HG03045 (cell line): ENCODE measurements around the gene NT5DC4.
"Not testable (repeated sequence)": the region's sequence is repeated elsewhere in the genome, so short reads cannot be mapped to it uniquely, and the experiment has no call there.

Experiments
- ATAC-seq: cut with Tn5 transposase; IDR thresholded peaks from one replicate; pipeline ENCODE4 v1.9.1; 2021; ENCODE audit warnings: mild to moderate bottlenecking, moderate library complexity; ENCODE audit not compliant: unreplicated experiment

NT5DC4 gene

GRCh38 chr2:112699984-112700667 is 20.7 kb upstream of the NT5DC4 start:
- no peak for ATAC-seq

- ATAC-seq = no peak
Measured at GRCh38 chr2:112701052-112701451, 19.8 kb upstream of the NT5DC4 start.

DNA sequence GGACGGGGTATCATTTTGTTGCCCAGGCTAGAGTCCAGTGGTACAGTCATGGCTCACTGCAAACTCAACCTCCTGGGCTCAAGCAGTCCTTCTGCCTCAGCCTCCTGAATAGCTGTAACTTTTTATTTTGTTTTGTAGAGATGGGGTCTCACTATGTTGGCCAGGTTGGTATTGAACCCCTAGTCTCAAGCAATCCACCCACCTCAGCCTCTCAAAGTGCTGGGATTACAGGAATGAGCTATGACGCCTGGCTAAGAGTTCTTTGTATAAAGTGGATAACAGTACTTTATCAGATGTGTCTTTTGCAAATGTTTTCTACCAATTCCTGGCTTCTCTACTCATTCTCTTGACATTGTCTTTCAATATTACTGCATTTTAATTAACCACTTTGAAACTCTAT is 17.1 kb upstream of the NT5DC4 start:
- ATAC-seq = no peak

DNA sequence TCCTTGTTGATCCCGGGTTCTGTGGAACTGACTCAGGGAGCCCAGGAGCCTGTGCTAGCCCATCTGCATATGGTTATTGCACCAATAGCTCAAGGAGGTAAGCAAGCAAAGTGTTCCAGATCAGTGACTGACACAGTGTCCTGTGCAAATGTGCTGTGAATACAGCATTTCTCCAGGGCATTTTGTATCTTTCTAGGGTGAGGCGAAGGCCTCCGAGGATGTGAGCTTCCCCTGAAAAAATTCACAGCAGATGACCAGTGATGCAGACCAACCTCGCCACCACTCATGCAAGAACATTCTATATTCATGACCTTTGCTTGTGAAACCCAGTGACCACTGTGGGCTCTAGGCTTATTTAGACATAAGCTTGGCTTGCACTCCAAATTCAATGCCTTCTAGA is 15.2 kb upstream of the NT5DC4 start:
- no peak for ATAC-seq

GRCh38 chr2:112706170-112706664 is 14.6 kb upstream of the NT5DC4 start:
- no peak for ATAC-seq

DNA sequence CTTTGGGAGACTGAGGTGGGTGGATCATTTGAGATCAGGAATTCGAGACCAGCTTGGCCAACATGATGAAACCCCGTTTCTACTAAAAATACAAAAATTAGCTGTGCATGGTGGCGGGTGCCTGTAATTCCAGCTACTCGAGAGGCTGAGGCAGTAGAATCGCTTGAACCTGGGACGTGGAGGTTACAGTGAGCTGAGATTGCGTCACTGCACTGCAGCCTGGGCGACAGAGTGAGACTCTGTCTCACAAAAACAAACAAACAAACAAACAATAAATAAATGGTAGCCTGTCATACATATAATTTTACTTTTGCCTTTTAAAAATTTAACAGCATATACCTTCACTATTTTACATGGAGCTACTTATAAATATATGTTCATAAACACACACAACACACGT is 13.9 kb upstream of the NT5DC4 start:
- ATAC-seq = not testable (repeated sequence)

DNA sequence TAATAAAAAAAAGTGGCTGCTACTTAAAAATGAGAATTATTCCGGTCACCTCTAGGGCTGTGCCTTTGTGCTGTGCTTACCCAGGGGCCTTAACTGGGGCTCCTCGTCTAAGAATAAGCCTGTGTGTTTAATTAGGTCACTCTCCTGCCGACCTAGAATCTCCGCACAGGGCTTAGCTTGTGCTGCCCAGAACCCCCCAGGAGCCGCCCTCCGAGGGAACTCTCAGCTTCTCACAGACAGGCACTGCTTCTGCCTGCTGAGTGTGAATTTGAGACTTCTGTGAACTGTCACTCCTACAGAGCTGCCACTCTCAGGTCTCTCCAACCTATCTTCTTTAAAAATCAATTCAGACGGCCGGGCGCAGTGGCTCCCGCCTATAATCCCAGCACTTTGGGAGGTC is 11.9 kb upstream of the NT5DC4 start:
- ATAC-seq = no peak

DNA sequence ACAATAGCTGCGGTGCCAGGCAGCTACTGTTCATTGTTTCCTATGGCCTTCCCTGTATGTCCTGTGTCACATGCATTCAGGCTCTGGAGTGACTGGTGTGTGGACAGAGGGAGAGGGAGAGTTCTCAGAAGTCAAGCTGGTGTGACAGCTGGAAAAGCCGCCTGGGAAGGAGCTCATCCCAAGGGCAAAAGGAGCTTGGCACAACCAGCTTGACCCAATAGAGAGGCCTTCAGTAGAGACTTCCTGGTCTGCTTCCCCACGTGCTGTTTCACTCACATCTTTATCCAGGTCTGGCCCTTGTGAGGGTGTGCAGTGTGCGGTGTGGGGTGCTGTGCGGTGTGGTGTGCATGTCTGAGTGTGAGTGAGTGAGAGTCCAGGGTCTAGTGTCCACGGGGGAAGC is 11.1 kb upstream of the NT5DC4 start:
- no peak for ATAC-seq

DNA sequence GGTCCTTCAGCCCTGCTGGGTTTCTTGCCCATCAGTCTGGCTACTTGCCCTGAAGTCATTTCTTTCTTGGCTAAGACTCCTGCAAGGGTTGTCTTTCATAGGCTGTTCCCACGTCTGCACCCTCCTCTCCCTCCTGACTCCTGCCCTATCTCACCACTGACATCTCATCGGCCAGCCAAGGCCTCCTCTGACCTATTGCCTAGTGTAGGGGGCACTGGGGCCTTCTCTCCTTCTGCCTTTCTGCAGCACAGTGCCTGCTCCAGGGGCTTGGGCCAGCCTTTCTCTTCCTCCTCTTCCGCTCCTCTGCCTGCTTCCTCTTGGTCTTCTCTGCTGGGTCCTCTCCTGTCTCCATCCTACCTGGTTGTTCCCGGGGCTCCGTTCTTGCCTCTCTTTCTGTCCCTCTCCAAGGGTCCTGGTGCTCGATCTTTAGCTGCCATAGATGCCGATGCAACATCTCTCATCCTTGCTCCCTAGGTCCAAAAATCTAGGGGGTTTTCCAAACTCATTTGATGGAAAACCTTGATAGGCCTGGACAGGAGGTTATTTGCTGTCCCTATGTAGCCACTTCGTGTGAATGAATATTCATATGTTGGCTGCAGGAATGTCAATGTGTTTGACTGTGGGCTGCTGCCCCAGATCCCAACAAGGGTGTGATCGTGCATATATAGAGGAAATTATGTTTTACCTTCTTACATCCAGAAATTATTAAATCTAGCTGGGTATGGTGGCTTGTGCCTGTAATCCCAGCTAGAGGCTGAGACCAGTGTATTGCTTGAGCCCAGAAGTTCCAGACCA is 9.7 kb upstream of the NT5DC4 start:
- no peak for ATAC-seq

- no peak for ATAC-seq
Measured at GRCh38 chr2:112712465-112712864, 8.4 kb upstream of the NT5DC4 start.

GRCh38 chr2:112712903-112713584 is 7.8 kb upstream of the NT5DC4 start:
- no peak for ATAC-seq

DNA sequence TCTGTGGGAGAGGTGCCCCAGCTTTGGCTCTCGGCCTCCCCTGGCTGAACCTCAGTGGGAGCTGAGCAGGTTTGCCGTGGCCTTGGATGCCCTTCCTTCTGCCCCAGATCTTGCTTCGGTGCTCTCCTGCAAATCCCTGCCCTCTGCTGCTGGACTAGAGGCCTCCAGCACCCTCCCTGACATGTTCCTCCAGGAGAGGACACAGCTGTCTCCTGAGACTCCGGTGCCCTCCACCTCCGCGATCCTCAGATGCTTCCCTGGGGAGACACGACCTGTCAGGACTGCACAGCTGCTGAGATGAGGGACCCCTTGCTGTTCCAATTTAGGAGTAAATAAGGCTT is 7.3 kb upstream of the NT5DC4 start:
- ATAC-seq = no peak

- no peak for ATAC-seq
Measured at GRCh38 chr2:112713926-112714325, 6.9 kb upstream of the NT5DC4 start.

- no peak for ATAC-seq
Measured at GRCh38 chr2:112714331-112714730, 6.5 kb upstream of the NT5DC4 start.

DNA sequence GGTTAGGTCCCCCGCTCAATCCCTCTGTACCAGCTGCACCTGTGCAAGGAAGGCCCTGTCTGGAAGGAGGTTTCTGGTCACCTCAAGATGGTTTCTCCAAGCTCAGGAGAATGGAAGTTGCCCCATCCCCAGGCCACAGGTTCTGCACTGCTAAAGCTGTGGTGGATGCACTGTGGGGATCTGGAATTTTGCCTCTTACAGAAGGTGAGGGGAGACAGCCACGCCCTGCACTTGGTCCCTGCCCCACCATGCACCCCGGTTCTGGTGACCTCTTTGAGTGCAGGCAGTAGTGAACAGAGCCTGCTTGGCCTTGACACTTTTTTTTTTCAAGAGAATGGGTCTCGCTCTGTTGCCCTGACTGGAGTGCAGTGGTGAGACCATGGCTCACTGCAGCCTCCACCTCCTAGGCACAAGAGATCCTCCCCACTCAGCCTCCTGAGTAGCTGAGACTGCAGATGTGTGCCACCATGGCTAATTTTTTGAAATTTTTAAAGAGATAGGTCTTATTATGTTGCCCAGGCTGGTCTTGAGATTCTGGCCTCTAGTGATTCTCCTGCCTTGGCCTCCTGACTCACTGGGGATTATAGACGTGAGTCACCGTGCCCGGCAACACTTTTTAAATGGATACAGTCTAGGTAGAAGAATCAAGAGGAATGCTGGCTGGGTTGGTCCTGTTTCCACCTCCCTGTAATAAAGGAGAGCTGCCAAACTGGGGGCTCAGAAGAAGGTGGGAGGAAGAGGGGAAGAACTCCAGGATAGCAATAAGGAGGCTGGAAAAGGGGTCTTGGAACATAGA is 5.8 kb upstream of the NT5DC4 start:
- no peak for ATAC-seq

DNA sequence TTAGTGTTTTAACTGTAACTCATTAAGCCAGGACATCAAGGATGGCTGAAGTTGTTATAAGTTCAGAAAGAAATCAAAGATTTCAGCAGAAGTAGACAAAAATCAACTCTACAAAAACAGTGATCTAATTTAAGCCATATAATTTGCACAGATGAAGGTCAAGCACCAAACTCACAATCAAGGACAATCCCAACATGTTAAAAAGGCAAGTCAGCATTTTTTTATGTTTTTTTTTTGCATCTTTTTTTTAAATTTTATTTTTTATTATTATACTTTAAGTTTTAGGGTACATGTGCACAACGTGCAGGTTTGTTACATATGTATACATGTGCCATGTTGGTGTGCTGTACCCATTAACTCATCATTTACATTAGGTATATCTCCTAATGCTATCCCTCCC is 4.7 kb upstream of the NT5DC4 start:
- ATAC-seq = not testable (repeated sequence)

DNA sequence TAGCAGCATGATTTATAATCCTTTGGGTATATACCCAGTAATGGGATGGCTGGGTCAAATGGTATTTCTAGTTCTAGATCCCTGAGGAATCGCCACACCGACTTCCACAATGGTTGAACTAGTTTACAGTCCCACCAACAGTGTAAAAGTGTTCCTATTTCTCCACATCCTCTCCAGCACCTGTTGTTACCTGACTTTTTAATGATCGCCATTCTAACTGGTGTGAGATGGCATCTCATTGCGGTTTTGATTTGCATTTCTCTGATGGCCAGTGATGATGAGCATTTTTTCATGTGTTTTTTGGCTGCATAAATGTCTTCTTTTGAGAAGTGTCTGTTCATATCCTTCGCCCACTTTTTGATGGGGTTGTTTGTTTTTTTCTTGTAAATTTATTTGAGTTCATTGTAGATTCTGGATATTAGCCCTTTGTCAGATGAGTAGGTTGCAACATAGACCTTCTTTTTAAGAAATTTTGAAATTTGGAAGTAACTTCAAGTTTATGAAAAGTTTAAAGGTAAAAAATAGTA is 3.9 kb upstream of the NT5DC4 start:
- ATAC-seq = not testable (repeated sequence)

DNA sequence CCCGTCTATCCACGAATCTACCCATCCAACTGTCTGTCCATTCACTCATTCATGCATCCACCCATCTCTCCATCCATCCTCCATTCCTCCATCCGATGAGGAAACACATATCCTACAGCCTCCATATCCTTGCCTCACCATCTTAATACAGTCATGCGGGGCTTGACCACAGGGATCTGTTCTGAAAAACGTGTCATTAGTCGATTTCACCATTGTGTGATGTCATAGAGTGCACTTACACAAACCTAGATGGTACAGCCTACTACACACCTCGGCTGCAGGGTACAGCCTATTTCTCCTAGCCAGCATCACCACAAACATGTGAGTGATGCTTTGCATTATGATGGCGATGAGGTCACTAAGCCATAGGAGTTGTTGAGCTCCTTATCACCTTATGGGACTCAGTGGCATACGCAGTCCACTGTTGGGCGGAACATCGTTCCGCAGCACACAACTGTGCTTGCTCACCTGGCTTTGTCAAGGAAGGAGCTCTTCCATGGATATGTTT is 1.9 kb upstream of the NT5DC4 start:
- ATAC-seq = no peak

DNA sequence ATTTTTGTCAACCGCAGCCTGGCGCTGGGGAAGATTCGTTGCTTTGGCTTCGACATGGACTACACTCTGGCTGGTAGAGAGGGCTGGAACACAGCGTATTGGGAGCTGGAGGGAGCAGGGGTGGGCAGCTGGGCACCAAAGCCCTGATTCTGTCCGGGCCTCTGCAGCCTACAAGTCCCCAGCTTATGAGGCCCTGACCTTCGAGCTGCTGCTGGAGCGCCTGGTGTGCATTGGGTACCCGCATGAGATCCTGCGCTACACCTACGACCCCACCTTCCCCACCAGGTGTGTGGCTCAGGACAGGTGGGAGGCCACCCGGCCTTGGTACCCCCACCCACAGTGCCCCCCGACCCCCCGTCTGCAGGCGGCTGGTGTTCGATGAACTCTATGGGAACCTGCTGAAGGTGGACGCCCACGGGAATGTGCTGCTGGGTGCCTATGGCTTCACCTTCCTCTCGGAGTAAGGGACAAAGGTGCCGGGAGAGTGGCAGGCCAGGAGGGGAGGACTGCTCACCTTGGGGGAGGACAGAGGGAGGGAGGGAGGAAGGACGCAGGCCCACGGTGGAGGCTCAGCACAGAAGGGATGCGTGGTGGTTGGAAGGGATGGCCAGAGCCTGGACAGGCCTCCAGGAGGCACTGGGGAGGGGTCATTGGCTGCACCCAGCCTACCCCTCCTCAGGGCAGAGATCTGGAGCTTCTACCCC is 1.2 kb downstream of the NT5DC4 start:
- no peak for ATAC-seq
